PC-9 (cell line): ENCODE data around the gene NIPSNAP3A. TPM values are rescaled to one million over a fixed set of nuclear protein-coding genes. Genes with fewer than 3 reads are reported as not detected.

Experiments used
- BruUV-seq: library from RNA; stranded (reverse); fragments of 400-500 nt; replicated peaks from 2 replicates; lab custom pipeline; 2021; lab: Mats Ljungman, UMichigan
- CTCF ChIA-PET: fragments of 300-600 bp; sonication (Branson Sonifier 250); formaldehyde crosslinking; loops from one replicate; lab custom pipeline; 2022; ENCODE audit warnings: antibody characterized with exemption; lab: Charles Lee
- POLR2A ChIA-PET: fragments of 300-600 bp; sonication (Branson Sonifier 250); formaldehyde crosslinking; loops from one replicate; lab custom pipeline; 2022; ENCODE audit warnings: antibody characterized with exemption; ENCODE audit not compliant: unreplicated experiment; lab: Charles Lee
- DNase-seq, 2 experiments: peaks; one replicate each; pipeline versions ENCODE4 v3.0.0 to v3.0.0-alpha.2; 2015 to 2022; ENCODE audit warnings: mixed read lengths in 1 of 2
- H2AFZ ChIP-seq: fragments of 200-600 bp; sonication (generic); 2 replicates; pipeline ENCODE4 v1.8.1; 2017; ENCODE audit warnings: antibody characterized with exemption
- H3F3A ChIP-seq: fragments of 200-600 bp; sonication (generic); 2 replicates; pipeline ENCODE4 v1.8.1; 2017; ENCODE audit warnings: antibody characterized with exemption, mild to moderate bottlenecking, low read depth; ENCODE audit not compliant: insufficient read depth
- H3K27ac ChIP-seq: fragments of 200-600 bp; sonication (generic); 2 replicates; pipeline ENCODE4 v1.6.1; 2016; ENCODE audit warnings: mixed run types
- H3K27me3 ChIP-seq: fragments of 200-600 bp; sonication (generic); 2 replicates; pipeline ENCODE4 v1.6.1; 2016; ENCODE audit warnings: low read depth, mixed run types; ENCODE audit not compliant: insufficient read depth
- H3K36me3 ChIP-seq: fragments of 200-600 bp; sonication (generic); 2 replicates; pipeline ENCODE4 v1.6.1; 2016; ENCODE audit warnings: low read depth, mixed run types
- H3K4me1 ChIP-seq: fragments of 200-600 bp; sonication (generic); replicated peaks from 2 replicates; pipeline ENCODE4 v1.6.1; 2016; ENCODE audit warnings: mixed run types; ENCODE audit not compliant: insufficient read depth
- H3K4me2 ChIP-seq: fragments of 200-600 bp; sonication (generic); 2 replicates; pipeline ENCODE4 v1.6.1; 2017; ENCODE audit warnings: mixed run types
- H3K4me3 ChIP-seq: fragments of 200-600 bp; sonication (generic); 2 replicates; pipeline ENCODE4 v1.6.1; 2016; ENCODE audit warnings: mixed run types
- H3K79me2 ChIP-seq: fragments of 200-600 bp; sonication (generic); 2 replicates; pipeline ENCODE4 v1.6.1; 2017; ENCODE audit warnings: low read depth, mixed run types
- H3K9me2 ChIP-seq: fragments of 200-600 bp; sonication (generic); 2 replicates; pipeline ENCODE4 v1.8.1; 2017; ENCODE audit warnings: mild to moderate bottlenecking; ENCODE audit not compliant: insufficient read depth
- H3K9me3 ChIP-seq: fragments of 200-600 bp; sonication (generic); 2 replicates; pipeline ENCODE4 v1.8.1; 2016; ENCODE audit warnings: low read depth; ENCODE audit not compliant: insufficient read depth
- H4K20me1 ChIP-seq: fragments of 200-600 bp; sonication (generic); 2 replicates; pipeline ENCODE4 v1.8.1; 2017; ENCODE audit not compliant: insufficient read depth
- EZH2 ChIP-seq: fragments of 200-600 bp; sonication (generic); IDR thresholded peaks from 2 replicates; pipeline ENCODE4 v1.8.0; 2017; ENCODE audit warnings: antibody characterized with exemption, low read depth
- intact Hi-C: fragments of 100-400 bp; cut with micrococcal nuclease; formaldehyde crosslinking; loops from one replicate; pipeline ENCODE4 v1.10.0; 2022; ENCODE audit not compliant: unreplicated experiment
- total RNA-seq: library from RNA; stranded (reverse); gene quantifications from 2 replicates; pipeline ENCODE4 v1.2.3, GENCODE V29; 2021
- TF ChIP-seq, protein P1 (sequence below): fragments of 200-600 bp; sonication (generic); conservative IDR thresholded peaks from 2 replicates; pipeline ENCODE4 v1.6.1; 2017; ENCODE audit warnings: mixed run types, antibody characterized with exemption, mild to moderate bottlenecking, moderate library complexity

NIPSNAP3A gene
- total RNA-seq, 1 experiment from 2014 or later, result 19.8 TPM

DNA sequence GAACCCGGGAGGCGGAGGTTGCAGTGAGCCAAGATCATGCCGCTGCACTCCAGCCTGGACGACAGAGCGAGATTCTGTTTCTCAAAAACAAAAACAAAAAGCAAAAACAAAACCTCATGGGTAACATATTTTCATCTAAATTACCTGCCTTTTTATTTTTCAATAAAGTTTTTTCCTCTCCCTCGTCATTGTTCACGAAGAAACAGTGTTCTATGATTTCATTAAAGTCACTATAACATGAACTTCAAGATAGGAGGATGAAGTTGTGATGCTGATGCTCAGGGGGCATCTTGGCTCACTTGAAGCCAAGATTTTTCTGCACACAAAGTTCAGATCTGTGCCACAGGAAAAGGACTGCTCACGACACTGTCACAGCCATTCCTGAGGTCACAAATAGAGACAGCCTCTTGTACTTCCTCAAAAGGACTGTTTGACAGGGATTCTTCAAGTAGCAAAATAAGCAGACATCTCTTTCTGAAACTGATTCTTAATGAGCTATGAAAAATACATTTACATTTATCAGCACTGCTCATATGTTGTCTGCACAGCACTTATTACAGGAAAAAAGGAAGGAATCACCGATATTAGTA is 32.6 kb downstream of the NIPSNAP3A start:
- no peak for DNase-seq
- peaks cover 26% of the 10 kb centered on the region for H3K36me3 ChIP-seq
- peaks cover 6% of the 10 kb centered on the region for H4K20me1 ChIP-seq
- no TSS peak for BruUV-seq
- no peak overlapping the region for H2AFZ ChIP-seq
- H3K4me2 ChIP-seq, result no peak overlapping the region
- intact Hi-C loops, result loop anchor here (2.0 to 10.0 kb wide), 4 partner anchors 83 to 939 kb away; partner anchors contain the start of genes ABCA1 and SLC44A1
- no peaks in the 10 kb centered on the region for H3K9me3 ChIP-seq
- no peaks in the 10 kb centered on the region for H3K9me2 ChIP-seq
- H3F3A ChIP-seq, result peaks cover 11% of the 10 kb centered on the region
- no peak overlapping the region for H3K4me3 ChIP-seq
- no peaks in the 10 kb centered on the region for H3K27me3 ChIP-seq
- ChIA-PET CTCF (no interaction called here), POLR2A (interaction anchor here (0.5 to 0.7 kb wide), 2 partner anchors 10 to 276 kb away, joined by 6 to 10 read pairs; no protein-coding TSS in a partner anchor)
- no peak for TF ChIP-seq EZH2
- TF ChIP-seq, protein P1, sequence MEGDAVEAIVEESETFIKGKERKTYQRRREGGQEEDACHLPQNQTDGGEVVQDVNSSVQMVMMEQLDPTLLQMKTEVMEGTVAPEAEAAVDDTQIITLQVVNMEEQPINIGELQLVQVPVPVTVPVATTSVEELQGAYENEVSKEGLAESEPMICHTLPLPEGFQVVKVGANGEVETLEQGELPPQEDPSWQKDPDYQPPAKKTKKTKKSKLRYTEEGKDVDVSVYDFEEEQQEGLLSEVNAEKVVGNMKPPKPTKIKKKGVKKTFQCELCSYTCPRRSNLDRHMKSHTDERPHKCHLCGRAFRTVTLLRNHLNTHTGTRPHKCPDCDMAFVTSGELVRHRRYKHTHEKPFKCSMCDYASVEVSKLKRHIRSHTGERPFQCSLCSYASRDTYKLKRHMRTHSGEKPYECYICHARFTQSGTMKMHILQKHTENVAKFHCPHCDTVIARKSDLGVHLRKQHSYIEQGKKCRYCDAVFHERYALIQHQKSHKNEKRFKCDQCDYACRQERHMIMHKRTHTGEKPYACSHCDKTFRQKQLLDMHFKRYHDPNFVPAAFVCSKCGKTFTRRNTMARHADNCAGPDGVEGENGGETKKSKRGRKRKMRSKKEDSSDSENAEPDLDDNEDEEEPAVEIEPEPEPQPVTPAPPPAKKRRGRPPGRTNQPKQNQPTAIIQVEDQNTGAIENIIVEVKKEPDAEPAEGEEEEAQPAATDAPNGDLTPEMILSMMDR, result no peak
- H3K79me2 ChIP-seq, result no peaks in the 10 kb centered on the region
- H3K4me1 ChIP-seq, result no peaks in the 10 kb centered on the region
- no peak overlapping the region for H3K27ac ChIP-seq

- no peaks in the 10 kb centered on the region for H3K9me2 ChIP-seq
- ChIA-PET CTCF (no interaction called here), POLR2A (interaction anchor here (0.7 kb wide), 1 partner anchor 275 kb away, joined by 6 read pairs; no protein-coding TSS in a partner anchor)
- DNase-seq, result peak in 1 of 2 experiments; percentile 43
- H3K4me2 ChIP-seq, result no peak overlapping the region
- H4K20me1 ChIP-seq, result peaks cover 6% of the 10 kb centered on the region
- no peaks in the 10 kb centered on the region for H3K9me3 ChIP-seq
- H2AFZ ChIP-seq, result no peak overlapping the region
- H3F3A ChIP-seq, result peaks cover 11% of the 10 kb centered on the region
- no TSS peak for BruUV-seq
- no peaks in the 10 kb centered on the region for H3K4me1 ChIP-seq
- H3K79me2 ChIP-seq, result no peaks in the 10 kb centered on the region
- H3K36me3 ChIP-seq, result peaks cover 31% of the 10 kb centered on the region
- TF ChIP-seq EZH2, result no peak
- TF ChIP-seq, protein P1, result peak; percentile 66
- H3K27me3 ChIP-seq, result no peaks in the 10 kb centered on the region
- H3K4me3 ChIP-seq, result no peak overlapping the region
- H3K27ac ChIP-seq, result no peak overlapping the region
- intact Hi-C loops, result loop anchor here (1.0 to 5.0 kb wide), 5 partner anchors 82 to 938 kb away; partner anchors contain the start of gene ABCA1
These were observed 33.4 kb downstream of the NIPSNAP3A start for GRCh38 chr9:104780796-104781395.

- no peak overlapping the region for H3K4me3 ChIP-seq
- no peaks in the 10 kb centered on the region for H3K27me3 ChIP-seq
- TF ChIP-seq, protein P1, result no peak
- no peak for TF ChIP-seq EZH2
- no peak overlapping the region for H3K4me2 ChIP-seq
- peaks cover 56% of the 10 kb centered on the region for H3K36me3 ChIP-seq
- no peak overlapping the region for H3K27ac ChIP-seq
- H2AFZ ChIP-seq, result no peak overlapping the region
- H3K4me1 ChIP-seq, result no peaks in the 10 kb centered on the region
- peaks cover 6% of the 10 kb centered on the region for H4K20me1 ChIP-seq
- H3F3A ChIP-seq, result peaks cover 11% of the 10 kb centered on the region
- BruUV-seq, result no TSS peak
- CTCF ChIA-PET, result no interaction called here
- H3K9me2 ChIP-seq, result no peaks in the 10 kb centered on the region
- H3K9me3 ChIP-seq, result no peaks in the 10 kb centered on the region
- DNase-seq, result no peak
- POLR2A ChIA-PET, result no interaction called here
- no peaks in the 10 kb centered on the region for H3K79me2 ChIP-seq
- intact Hi-C loops, result loop anchor here (5.0 kb wide), 1 partner anchor 144 kb away; the partner anchor contains the start of gene ABCA1
These were observed 36.1 kb downstream of the NIPSNAP3A start for GRCh38 chr9:104783588-104783987.
